H1 (cell line): ENCODE measurements around the gene DACT1. TPM values are rescaled to one million over a fixed set of nuclear protein-coding genes. Genes with fewer than 3 reads are reported as not detected.

Experiments used
- ATF3 ChIP-seq: IDR thresholded peaks from 2 replicates; pipeline ENCODE4 v1.6.1; 2011; ENCODE audit warnings: low read depth, mild to moderate bottlenecking, low read length; ENCODE audit not compliant: insufficient read depth
- CHD7 ChIP-seq: fragments of 300-600 bp; sonication (generic); IDR thresholded peaks from 2 replicates; pipeline ENCODE4 v1.7.1; 2012; ENCODE audit warnings: low read length, moderate library complexity, mild to moderate bottlenecking, inconsistent platforms; ENCODE audit not compliant: insufficient replicate concordance
- JUN ChIP-seq: IDR thresholded peaks from 2 replicates; pipeline ENCODE4 v1.6.1; 2011; ENCODE audit warnings: low read depth, mild to moderate bottlenecking, improper control_type of control experiment, low read length
- KDM4A ChIP-seq: IDR thresholded peaks from one replicate; pipeline ENCODE4 v1.7.1; 2012; ENCODE audit warnings: low read depth, mild to moderate bottlenecking, moderate library complexity, low read length, inconsistent platforms; ENCODE audit not compliant: severe bottlenecking
- RFX5 ChIP-seq: IDR thresholded peaks from 2 replicates; pipeline ENCODE4 v1.6.1; 2011; ENCODE audit warnings: low read depth, low read length, improper control_type of control experiment, borderline replicate concordance
- TCF12 ChIP-seq: IDR thresholded peaks from 2 replicates; pipeline ENCODE4 v1.6.1; 2011; ENCODE audit warnings: low read depth, mild to moderate bottlenecking, low read length
- polyA plus RNA-seq, 7 experiments: library from polyadenylated mRNA; depleted of rRNA in 3 of 7; stranded (reverse) in 5 of 7; unstranded in 2 of 7; fragments of >200 nt in 5 of 7; fragments of 200-250 nt in 2 of 7; gene quantifications; 1 replicate in 5 of 7; 2 replicates in 1 of 7; 4 replicates in 1 of 7; pipeline versions ENCODE4 v1.2.1 to v1.2.3, GENCODE V29; 2011 to 2013; ENCODE audit warnings: missing spikeins in 2 of 7, mixed read lengths in 2 of 7
- total RNA-seq: library from RNA; stranded (reverse); fragmentation: NEBNext Ultra II Directional; extraction: Animal tissue kit (Norgen Biotek cat#: 25700); gene quantifications from 2 replicates; pipeline ENCODE4 v1.2.1, GENCODE V29; 2021

Gene DACT1
- total and polyA plus RNA-seq, 2 of the 8 experiments (the other 6 are each of a cell fraction or from before 2014, with no cell fraction given), result 3.2 to 29.8 TPM

- TF ChIP-seq CHD7 (no peak), RFX5 (no peak), TCF12 (no peak), KDM4A (no peak), JUN (no peak), ATF3 (no peak)
Measured at GRCh38 chr14:58659061-58659460, 21.3 kb downstream of the DACT1 start (continued).
